NCI-H446 treated with DMSO at 0.1 percent for 48 hours (cell line): ENCODE measurements around the gene FNIP2.

ENCODE experiments used
- DNase-seq: peaks from one replicate; lab custom pipeline; 2025; lab: John Stamatoyannopoulos, UW

The FNIP2 gene

GRCh38 chr4:158837527-158838141, 68.8 kb downstream of the FNIP2 start:
- DNase-seq = no peak

- no peak for DNase-seq
Measured at GRCh38 chr4:158840131-158840530, 71.3 kb downstream of the FNIP2 start.

GRCh38 chr4:158841540-158841939, 72.7 kb downstream of the FNIP2 start:
- no peak for DNase-seq

GRCh38 chr4:158845311-158846041, 76.7 kb downstream of the FNIP2 start:
- DNase-seq = no peak

GRCh38 chr4:158847535-158847934, 78.7 kb downstream of the FNIP2 start:
- DNase-seq = no peak

- no peak for DNase-seq
Measured at GRCh38 chr4:158849681-158850080, 80.9 kb downstream of the FNIP2 start.

GRCh38 chr4:158850371-158850770, 81.5 kb downstream of the FNIP2 start:
- no peak for DNase-seq

GRCh38 chr4:158850800-158851644, 82.2 kb downstream of the FNIP2 start:
- no peak for DNase-seq

GRCh38 chr4:158854236-158854635, 85.4 kb downstream of the FNIP2 start:
- no peak for DNase-seq

- peak; percentile 9 for DNase-seq
Measured at GRCh38 chr4:158856852-158857251, 88.0 kb downstream of the FNIP2 start.

- no peak for DNase-seq
Measured at GRCh38 chr4:158857951-158858350, 89.1 kb downstream of the FNIP2 start.

- DNase-seq = no peak
Measured at GRCh38 chr4:158858410-158859199, 89.8 kb downstream of the FNIP2 start.

GRCh38 chr4:158859661-158860060, 90.8 kb downstream of the FNIP2 start:
- no peak for DNase-seq

- DNase-seq = no peak
Measured at GRCh38 chr4:158860856-158861255, 92.0 kb downstream of the FNIP2 start.

GRCh38 chr4:158861281-158861680, 92.5 kb downstream of the FNIP2 start:
- no peak for DNase-seq

GRCh38 chr4:158861766-158862165, 92.9 kb downstream of the FNIP2 start:
- DNase-seq = no peak

GRCh38 chr4:158863296-158863695, 94.5 kb downstream of the FNIP2 start:
- DNase-seq = no peak

GRCh38 chr4:158865520-158866177, 96.8 kb downstream of the FNIP2 start:
- no peak for DNase-seq

GRCh38 chr4:158869001-158869400, 100.2 kb downstream of the FNIP2 start:
- no peak for DNase-seq

- no peak for DNase-seq
Measured at GRCh38 chr4:158869761-158870160, 100.9 kb downstream of the FNIP2 start.

- no peak for DNase-seq
Measured at GRCh38 chr4:158870282-158870625, 101.4 kb downstream of the FNIP2 start.
